IPS-18c (cell line): ENCODE measurements around the gene MECP2.

ENCODE experiments used
- H3K4me3 ChIP-seq: 2 replicates; pipeline ENCODE4 v1.7.0; 2013; ENCODE audit warnings: low read depth, mild to moderate bottlenecking, low read length, moderate library complexity; ENCODE audit not compliant: insufficient read depth
- H3K9me3 ChIP-seq: one replicate; pipeline ENCODE4 v1.6.1; 2013; ENCODE audit warnings: mild to moderate bottlenecking, low read length, moderate library complexity; ENCODE audit not compliant: control insufficient read depth, insufficient read depth

MECP2 gene

GRCh38 chrX:154016366-154017076 lies 81.0 kb downstream of the MECP2 start:
- peaks cover 13% of the 10 kb centered on the region for H3K9me3 ChIP-seq
- H3K4me3 ChIP-seq, result no peak overlapping the region

- H3K4me3 ChIP-seq, result no peak overlapping the region
- peaks cover 15% of the 10 kb centered on the region for H3K9me3 ChIP-seq
Measured at GRCh38 chrX:154015581-154016264, 81.8 kb downstream of the MECP2 start.

DNA sequence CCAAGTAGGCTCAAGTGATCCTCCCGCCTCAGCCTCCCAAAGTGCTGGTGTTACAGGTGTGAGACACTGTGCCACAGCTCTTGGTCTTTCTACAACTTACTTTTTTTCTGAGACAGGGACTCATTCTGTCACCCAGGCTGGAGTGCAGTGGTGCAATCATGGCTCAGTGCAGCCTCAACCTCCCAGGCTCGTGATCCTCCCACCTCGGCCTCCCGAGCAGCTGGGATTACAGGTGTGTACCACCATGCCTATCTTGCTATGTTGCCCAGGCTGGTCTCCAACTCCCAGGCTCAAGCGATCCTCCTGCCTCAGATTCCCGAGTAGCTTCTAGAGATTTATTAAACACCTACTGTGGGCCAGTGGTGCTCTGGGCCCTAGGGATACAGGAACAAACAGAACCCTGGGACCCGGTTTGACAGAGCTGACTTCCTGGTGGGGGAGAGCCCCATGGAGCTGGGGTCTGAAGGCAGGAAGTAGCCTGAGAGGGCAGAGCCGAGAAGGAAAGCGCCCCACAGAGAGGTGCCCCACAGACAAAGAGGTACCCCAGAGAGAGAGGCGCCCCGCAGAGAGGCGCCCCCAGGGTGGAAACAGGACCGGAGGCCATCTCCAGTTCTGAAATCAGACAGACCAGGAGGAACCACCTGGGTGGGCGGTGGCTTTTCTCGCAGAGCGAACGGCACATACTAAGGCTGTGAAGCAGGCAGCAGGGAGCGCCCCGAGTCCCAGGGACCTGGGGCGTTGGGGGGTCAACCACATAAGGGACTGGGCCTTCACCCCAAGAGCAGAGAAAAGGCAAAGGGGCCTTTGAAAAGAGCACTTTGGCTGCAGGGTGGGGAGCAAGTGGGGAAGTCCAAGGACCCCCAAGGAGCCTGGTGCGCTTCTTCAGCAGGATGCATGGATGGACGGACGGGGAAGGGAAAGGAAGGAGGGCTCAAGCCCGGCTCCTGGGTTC lies 82.8 kb downstream of the MECP2 start:
- H3K9me3 ChIP-seq, result peaks cover 15% of the 10 kb centered on the region
- no peak overlapping the region; the same call in 1 of the 2 replicates for H3K4me3 ChIP-seq

DNA sequence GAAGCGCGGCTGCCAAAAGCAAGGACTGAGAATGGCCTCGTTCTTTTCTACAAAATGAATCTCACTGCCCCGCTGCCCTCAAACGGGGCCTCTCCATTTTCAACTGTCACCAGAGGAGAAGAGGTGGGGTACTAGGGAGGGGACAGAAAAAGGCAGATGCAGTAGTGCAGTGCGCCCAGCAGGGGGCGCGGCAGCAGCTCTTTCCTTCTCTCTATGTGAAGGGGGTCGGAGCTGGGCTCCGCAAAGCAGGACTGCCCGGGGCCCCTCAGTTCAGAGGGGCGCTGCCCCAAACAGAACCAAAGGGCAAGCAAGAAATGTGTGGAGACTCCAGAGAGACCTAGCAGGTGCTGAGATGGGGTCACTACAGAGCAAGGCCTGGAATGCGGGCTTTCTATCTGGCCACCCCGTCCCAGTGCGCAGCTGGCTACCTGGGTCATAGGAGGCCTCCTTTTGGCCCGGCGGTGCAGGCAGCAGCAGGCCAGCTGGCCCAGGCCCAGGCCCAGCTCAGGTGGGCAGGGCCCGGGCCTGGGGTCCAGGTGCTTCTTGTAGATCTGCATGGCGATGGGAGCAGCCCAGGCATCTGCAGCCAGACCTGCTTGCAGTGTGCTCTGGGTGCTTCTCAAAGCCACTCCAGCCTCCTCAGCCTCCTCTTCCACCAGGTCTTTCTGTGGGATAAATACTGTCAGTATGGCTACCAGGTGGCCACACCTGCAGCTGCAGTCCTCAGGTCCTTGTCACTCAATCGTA lies 83.7 kb downstream of the MECP2 start:
- Histone ChIP-seq H3K9me3 (peaks cover 15% of the 10 kb centered on the region), H3K4me3 (no peak overlapping the region)

DNA sequence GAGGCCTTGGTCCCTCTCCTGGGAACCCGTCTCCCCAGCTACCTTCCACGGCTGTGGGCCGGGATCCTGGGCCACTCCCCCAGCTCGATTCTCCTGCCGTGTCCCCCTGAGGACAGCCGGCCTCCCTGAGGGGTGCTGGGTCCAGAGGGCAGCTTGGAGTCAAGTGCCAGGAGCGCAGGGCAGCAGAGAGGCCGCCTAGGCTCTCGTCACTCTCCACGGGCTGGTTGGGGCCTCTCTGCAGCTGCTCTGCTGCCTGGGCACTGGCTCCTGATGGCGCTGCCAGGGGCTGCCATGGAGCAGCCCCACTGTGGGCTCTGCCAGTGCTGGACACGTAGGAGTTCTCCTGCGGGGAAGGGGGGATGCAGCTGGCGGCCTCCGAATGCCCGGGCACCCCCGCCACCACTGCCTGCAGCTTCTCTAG lies 84.5 kb downstream of the MECP2 start:
- no peak overlapping the region for H3K4me3 ChIP-seq

DNA sequence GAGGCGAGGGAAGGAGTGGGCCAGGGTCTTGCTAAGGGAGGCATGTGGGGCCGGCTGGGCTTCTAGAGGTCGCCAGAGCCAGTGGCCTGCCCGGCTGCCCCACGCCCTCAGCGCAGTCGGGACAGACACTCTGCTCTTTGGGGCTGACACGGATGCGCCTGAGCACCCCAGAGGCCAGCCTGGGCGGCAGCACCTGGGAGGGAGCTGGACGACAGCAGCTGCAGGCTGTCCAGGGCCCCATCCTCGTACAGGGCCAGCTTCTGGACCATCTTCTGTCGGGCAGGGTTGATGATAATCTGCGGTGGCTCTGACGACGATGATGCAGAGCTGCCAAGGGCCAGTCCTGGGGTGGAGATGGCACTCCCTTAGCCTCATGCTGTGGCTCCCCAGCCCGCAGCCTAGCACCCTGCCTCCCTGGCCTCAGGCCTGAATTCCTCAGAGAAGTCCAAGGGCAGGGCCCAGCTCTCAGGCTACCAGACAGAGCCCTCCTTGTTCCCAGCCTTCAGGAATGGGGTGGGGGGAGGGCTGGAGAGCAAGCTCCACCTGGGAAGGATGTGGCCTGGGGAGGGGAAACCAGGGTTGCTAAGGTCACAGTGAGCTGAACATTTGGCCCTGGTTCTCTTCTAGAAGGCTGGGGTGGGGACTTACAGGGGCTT lies 85.1 kb downstream of the MECP2 start:
- H3K9me3 ChIP-seq, result peaks cover 12% of the 10 kb centered on the region
- H3K4me3 ChIP-seq, result no peak overlapping the region; the same call in 1 of the 2 replicates

More for the DNA sequence above, 84.5 kb downstream of the MECP2 start:
- peaks cover 15% of the 10 kb centered on the region for H3K9me3 ChIP-seq

DNA sequence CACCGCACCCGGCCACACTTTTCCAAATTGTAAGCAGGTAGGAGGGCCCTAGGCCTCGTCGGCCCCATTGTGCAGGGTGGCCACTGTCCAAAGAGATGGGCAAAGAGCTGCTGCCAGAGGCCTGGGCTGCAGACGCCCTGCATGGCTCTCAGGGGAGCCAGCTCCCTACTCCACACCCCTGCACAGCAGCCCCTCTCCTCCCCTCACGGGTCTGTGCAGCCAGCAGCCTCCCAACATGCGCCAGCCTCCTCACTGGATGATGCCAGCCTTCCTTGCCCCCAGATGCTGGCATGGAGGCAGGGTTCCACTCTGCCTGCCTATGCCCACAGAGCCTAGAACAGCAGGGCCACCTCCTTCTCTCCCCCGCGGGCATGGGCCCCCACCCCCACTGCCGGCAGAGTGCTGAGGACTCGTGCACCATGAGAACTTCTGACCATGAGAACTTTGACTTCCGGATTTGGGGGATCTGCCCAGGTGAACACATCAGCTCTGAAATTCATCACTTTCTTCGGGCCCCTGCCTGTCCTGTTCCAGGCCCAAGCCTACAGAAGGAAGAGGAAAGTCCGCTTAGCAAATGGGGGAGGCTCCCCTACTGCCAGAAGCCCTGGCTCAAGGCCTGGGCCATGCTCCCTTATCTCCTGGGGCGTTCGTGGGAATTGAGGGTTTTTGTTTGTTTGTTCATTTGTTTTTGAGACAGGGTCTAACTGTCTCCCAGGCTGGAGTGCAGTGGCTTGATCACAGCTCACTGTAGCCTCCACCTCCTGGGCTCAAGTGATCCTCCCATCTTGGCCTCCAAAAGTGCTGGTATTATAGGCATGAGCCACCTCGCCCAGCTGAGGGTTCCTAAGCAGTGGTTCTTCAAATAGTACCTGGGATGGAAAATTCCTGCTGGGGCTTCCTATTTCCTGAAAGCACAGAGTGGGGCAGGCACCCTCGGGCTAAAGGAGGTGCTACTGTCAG lies 85.9 kb downstream of the MECP2 start:
- Histone ChIP-seq H3K9me3 (peaks cover 17% of the 10 kb centered on the region), H3K4me3 (no peak overlapping the region)

DNA sequence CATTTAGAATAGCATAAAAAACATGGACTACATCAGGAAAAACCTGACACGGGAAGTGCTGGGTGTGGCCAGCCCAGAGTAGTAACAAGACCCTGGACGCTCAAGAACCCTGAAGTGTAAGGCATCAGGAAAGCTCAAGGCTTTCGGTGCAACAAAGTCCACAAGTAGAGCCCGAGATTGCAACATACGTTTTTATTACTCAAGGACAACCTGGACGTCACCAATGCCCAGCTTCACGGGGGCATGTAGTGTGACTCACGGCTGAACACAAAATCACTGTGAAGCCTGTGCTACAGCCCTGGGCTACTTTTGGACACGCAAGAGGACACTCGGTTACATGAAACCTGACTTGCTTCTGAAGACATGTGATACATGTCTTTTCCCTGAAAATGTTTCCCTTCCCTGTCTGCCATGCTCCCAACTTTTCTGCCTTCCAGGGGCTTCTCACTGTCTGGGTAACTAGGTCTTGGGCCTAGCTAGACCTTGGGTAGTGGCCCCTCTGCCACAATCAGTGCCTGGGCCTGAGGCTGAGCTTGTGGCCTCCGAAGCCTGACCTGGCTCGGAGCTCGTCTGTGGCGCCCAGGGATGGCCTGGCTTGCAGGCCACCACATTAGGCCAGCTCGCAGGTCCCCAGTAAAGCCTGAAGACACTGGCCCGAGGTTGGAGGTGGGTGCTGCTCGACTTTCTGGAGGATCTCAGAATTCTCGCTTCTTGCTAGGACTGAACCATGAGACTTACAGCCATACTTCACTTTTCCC lies 87.0 kb downstream of the MECP2 start:
- Histone ChIP-seq H3K9me3 (peaks cover 14% of the 10 kb centered on the region), H3K4me3 (no peak overlapping the region)

DNA sequence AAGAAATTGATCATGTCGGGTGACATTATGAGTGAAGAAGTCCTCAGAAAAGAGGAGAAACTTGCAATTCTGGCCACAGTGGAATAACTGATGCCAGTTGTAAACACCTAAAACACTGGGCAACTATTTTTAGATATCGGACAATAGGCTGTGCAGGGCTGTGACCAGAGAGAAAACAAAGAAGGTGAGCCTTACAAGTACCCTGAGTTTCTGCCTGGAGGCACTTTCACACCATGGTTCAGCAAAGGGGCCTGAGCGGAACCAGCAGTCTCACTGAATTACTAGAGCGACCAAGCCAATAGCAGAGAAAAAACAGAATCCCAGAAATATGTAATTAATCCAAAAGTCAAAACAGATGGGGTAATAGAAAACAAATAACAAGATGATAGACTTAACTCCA lies 89.0 kb downstream of the MECP2 start:
- Histone ChIP-seq H3K4me3 (no peak overlapping the region), H3K9me3 (peaks cover 19% of the 10 kb centered on the region)

DNA sequence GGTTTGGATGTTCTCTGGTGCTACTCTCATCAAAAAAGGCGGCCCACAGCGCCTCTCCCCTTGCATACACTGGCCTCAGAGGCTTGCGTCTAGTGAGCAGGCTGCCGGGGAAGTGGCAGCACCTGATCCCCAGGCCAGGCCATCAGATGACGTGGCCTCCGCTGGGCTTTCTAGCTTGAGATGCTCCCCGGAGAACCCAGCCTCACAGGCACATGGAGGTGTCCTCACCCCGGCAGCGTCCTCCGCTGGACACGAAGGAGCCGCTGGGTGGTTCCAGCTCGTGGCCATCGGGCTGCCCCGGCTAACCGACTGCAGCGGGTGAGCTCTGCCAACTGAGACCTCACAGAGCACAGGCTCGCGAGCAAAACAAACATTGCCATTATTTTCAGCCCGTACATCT lies 90.6 kb downstream of the MECP2 start:
- Histone ChIP-seq H3K4me3 (no peak overlapping the region), H3K9me3 (peaks cover 17% of the 10 kb centered on the region)

- peaks cover 18% of the 10 kb centered on the region for H3K9me3 ChIP-seq
- H3K4me3 ChIP-seq, result no peak overlapping the region
Measured at GRCh38 chrX:154004315-154004714, 93.2 kb downstream of the MECP2 start.

GRCh38 chrX:154002215-154002719 lies 95.2 kb downstream of the MECP2 start:
- peaks cover 20% of the 10 kb centered on the region for H3K9me3 ChIP-seq
- no peak overlapping the region; the same call in 1 of the 2 replicates for H3K4me3 ChIP-seq

GRCh38 chrX:154000051-154000450 lies 97.5 kb downstream of the MECP2 start:
- Histone ChIP-seq H3K9me3 (peaks cover 20% of the 10 kb centered on the region), H3K4me3 (no peak overlapping the region)

GRCh38 chrX:153999359-154000037 lies 98.0 kb downstream of the MECP2 start:
- H3K4me3 ChIP-seq, result no peak overlapping the region
- peaks cover 21% of the 10 kb centered on the region for H3K9me3 ChIP-seq
